HepG2 (cell line): ENCODE results near the gene SERPINF2. TPM values are rescaled to one million over a fixed set of nuclear protein-coding genes. Genes with fewer than 3 reads are reported as not detected.
A peak's percentile ranks its signal among the peaks of the same experiment; 100 is the strongest.

Experiments
- CEBPB ChIP-seq: IDR thresholded peaks from 2 replicates; pipeline ENCODE4 v1.6.1; 2011; ENCODE audit warnings: low read depth, low read length, improper control_type of control experiment, borderline replicate concordance
- FOSL2 ChIP-seq: sonication (generic); formaldehyde crosslinking; IDR thresholded peaks from 2 replicates; pipeline ENCODE4 v1.4.0; 2020; ENCODE audit warnings: missing genetic modification reagents
- FOXP1 ChIP-seq, 2 experiments: fragments of 450-650 bp in 1 of 2; IDR thresholded peaks; 2 replicates each; pipeline ENCODE4 v1.6.1; 2017 to 2018; ENCODE audit warnings: antibody characterized with exemption in 1 of 2
- HNRNPL ChIP-seq: fragments of 200-400 bp; formaldehyde crosslinking; IDR thresholded peaks from 2 replicates; pipeline ENCODE4 v1.6.1; 2017; ENCODE audit warnings: mild to moderate bottlenecking, low read depth, low read length
- JUN ChIP-seq: sonication (generic); formaldehyde crosslinking; IDR thresholded peaks from 2 replicates; pipeline ENCODE4 v1.4.0; 2020; ENCODE audit warnings: mild to moderate bottlenecking, missing genetic modification reagents
- KLF6 ChIP-seq: IDR thresholded peaks from 2 replicates; pipeline ENCODE4 v1.8.0; 2016; ENCODE audit warnings: missing biosample characterization, missing genetic modification reagents
- NR2F1 ChIP-seq, 2 experiments: fragments of 450-650 bp in 1 of 2; formaldehyde crosslinking in 1 of 2; IDR thresholded peaks; 2 replicates each; pipeline versions ENCODE4 v1.5.0 to v1.6.1; 2016 to 2020; ENCODE audit warnings: mild to moderate bottlenecking in 1 of 2, missing compliant biosample characterization in 1 of 2, missing genetic modification reagents in 1 of 2, moderate library complexity in 1 of 2
- RXRB ChIP-seq: IDR thresholded peaks from 2 replicates; pipeline ENCODE4 v1.6.1; 2016; ENCODE audit warnings: borderline replicate concordance, missing genetic modification reagents, missing compliant biosample characterization
- SMC3 ChIP-seq: IDR thresholded peaks from 2 replicates; pipeline ENCODE4 v1.6.1; 2011; ENCODE audit warnings: low read length, improper control_type of control experiment
- SNAPC2 ChIP-seq: sonication (generic); formaldehyde crosslinking; IDR thresholded peaks from 2 replicates; pipeline ENCODE4 v1.8.1; 2022; ENCODE audit warnings: mild to moderate bottlenecking, missing genetic modification reagents
- SRY ChIP-seq: sonication (generic); formaldehyde crosslinking; IDR thresholded peaks from 2 replicates; pipeline ENCODE4 v1.8.0; 2022; ENCODE audit warnings: mild to moderate bottlenecking, missing genetic modification reagents
- ZNF17 ChIP-seq: sonication (generic); formaldehyde crosslinking; IDR thresholded peaks from 2 replicates; pipeline ENCODE4 v1.5.0; 2020; ENCODE audit warnings: mild to moderate bottlenecking, missing genetic modification reagents
- ZNF614 ChIP-seq: IDR thresholded peaks from 2 replicates; pipeline ENCODE4 v1.6.1; 2018; ENCODE audit warnings: missing biosample characterization, missing genetic modification reagents, inconsistent platforms, borderline replicate concordance
- ZNF644 ChIP-seq: IDR thresholded peaks from 2 replicates; pipeline ENCODE4 v1.6.1; 2016; ENCODE audit warnings: low read depth
- ZNF672 ChIP-seq: sonication (generic); formaldehyde crosslinking; IDR thresholded peaks from 2 replicates; pipeline ENCODE4 v1.8.1; 2022; ENCODE audit warnings: missing genetic modification reagents
- ZNF772 ChIP-seq: sonication (generic); formaldehyde crosslinking; IDR thresholded peaks from 2 replicates; pipeline ENCODE4 v1.5.0; 2020; ENCODE audit warnings: mild to moderate bottlenecking, missing genetic modification reagents
- ZNF790 ChIP-seq: sonication (generic); formaldehyde crosslinking; IDR thresholded peaks from 2 replicates; pipeline ENCODE4 v1.8.0; 2022; ENCODE audit warnings: missing genetic modification reagents, mild to moderate bottlenecking, borderline replicate concordance
- polyA plus RNA-seq, 8 experiments: library from polyadenylated mRNA; depleted of rRNA in 3 of 8; stranded (reverse) in 7 of 8; unstranded in 1 of 8; fragments of >200 nt; fragmentation: Illumina TruSeq in 4 of 8; extraction: Trizol in 4 of 8; gene quantifications; 2 replicates each; pipeline versions ENCODE4 v1.2.1 to v1.2.3, GENCODE V29; 2011 to 2016; ENCODE audit warnings: low read depth in 4 of 8, missing spikeins in 1 of 8, mixed read lengths in 1 of 8; ENCODE audit not compliant: insufficient read depth in 1 of 8
- total RNA-seq, 5 experiments: library from RNA; depleted of rRNA; stranded (reverse); fragments of >200 nt; fragmentation: Illumina TruSeq; extraction: Trizol; gene quantifications; 2 replicates each; pipeline ENCODE4 v1.2.3, GENCODE V29; 2016; ENCODE audit warnings: low read depth in 1 of 5
- TF ChIP-seq, protein P1 (sequence below): sonication (generic); formaldehyde crosslinking; IDR thresholded peaks from 2 replicates; pipeline ENCODE4 v1.9.0; 2021; ENCODE audit warnings: missing genetic modification reagents, borderline replicate concordance
- TF ChIP-seq, protein P2 (sequence below): sonication (generic); formaldehyde crosslinking; IDR thresholded peaks from 2 replicates; pipeline ENCODE4 v1.4.0; 2020; ENCODE audit warnings: mild to moderate bottlenecking, missing genetic modification reagents
- TF ChIP-seq, protein P3 (sequence below): sonication (generic); formaldehyde crosslinking; IDR thresholded peaks from 2 replicates; pipeline ENCODE4 v1.4.0; 2020; ENCODE audit warnings: missing genetic modification reagents, borderline replicate concordance
- TF ChIP-seq, protein P4 (sequence below): sonication (generic); formaldehyde crosslinking; IDR thresholded peaks from 2 replicates; pipeline ENCODE4 v1.4.0; 2020; ENCODE audit warnings: missing genetic modification reagents
- TF ChIP-seq, protein P5 (sequence below): IDR thresholded peaks from 2 replicates; pipeline ENCODE4 v1.6.1; 2016; ENCODE audit warnings: low read depth, borderline replicate concordance
- TF ChIP-seq, protein P6 (sequence below): IDR thresholded peaks from 2 replicates; pipeline ENCODE4 v1.6.1; 2016

Gene SERPINF2
- total and polyA plus RNA-seq, 2 of the 13 experiments (the other 11 are each of a cell fraction or from before 2014, with no cell fraction given), result 309 to 548 TPM

DNA sequence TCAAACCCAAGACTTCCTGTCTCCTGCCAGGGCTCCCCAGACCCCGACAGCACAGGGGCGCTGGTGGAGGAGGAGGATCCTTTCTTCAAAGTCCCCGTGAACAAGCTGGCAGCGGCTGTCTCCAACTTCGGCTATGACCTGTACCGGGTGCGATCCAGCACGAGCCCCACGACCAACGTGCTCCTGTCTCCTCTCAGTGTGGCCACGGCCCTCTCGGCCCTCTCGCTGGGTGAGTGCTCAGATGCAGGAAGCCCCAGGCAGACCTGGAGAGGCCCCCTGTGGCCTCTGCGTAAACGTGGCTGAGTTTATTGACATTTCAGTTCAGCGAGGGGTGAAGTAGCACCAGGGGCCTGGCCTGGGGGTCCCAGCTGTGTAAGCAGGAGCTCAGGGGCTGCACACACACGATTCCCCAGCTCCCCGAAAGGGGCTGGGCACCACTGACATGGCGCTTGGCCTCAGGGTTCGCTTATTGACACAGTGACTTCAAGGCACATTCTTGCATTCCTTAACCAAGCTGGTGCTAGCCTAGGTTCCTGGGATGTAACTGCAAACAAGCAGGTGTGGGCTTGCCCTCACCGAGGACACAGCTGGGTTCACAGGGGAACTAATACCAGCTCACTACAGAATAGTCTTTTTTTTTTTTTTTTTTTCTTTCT, 27.3 kb downstream of the SERPINF2 start (continued):
- TF ChIP-seq, protein P1, sequence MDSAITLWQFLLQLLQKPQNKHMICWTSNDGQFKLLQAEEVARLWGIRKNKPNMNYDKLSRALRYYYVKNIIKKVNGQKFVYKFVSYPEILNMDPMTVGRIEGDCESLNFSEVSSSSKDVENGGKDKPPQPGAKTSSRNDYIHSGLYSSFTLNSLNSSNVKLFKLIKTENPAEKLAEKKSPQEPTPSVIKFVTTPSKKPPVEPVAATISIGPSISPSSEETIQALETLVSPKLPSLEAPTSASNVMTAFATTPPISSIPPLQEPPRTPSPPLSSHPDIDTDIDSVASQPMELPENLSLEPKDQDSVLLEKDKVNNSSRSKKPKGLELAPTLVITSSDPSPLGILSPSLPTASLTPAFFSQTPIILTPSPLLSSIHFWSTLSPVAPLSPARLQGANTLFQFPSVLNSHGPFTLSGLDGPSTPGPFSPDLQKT, result no peak
- TF ChIP-seq KLF6 (CRISPR knock-in tag) (no peak), ZNF614 (0 out of 2 replicates have a peak, but pooled peaks have one; percentile 37), NR2F1 (CRISPR knock-in tag; IDR thresholded peaks at IDR 0.05) (peak in 1 of 2 experiments; percentile 47; a peak in 1 of 4 replicates), ZNF790 (CRISPR knock-in tag) (no peak), SMC3 (peak; percentile 20; the same call in 1 of the 2 replicates), ZNF772 (CRISPR knock-in tag) (peak; percentile 39; the same call in 1 of the 2 replicates), FOSL2 (CRISPR knock-in tag) (peak; percentile 58), ZNF17 (CRISPR knock-in tag) (no peak), ZNF644 (CRISPR knock-in tag) (no peak), HNRNPL (peak; percentile 75; the same call in 1 of the 2 replicates), JUN (CRISPR knock-in tag) (no peak), CEBPB (no peak), SNAPC2 (CRISPR knock-in tag) (no peak), ZNF672 (CRISPR knock-in tag) (no peak), RXRB (peak; percentile 56), FOXP1 (IDR thresholded peaks at IDR 0.05) (no peak), FOXP1 (CRISPR knock-in tag; IDR thresholded peaks at IDR 0.05) (0 out of 2 replicates have a peak, but pooled peaks have one; percentile 41), SRY (no peak)
- TF ChIP-seq, protein P2, sequence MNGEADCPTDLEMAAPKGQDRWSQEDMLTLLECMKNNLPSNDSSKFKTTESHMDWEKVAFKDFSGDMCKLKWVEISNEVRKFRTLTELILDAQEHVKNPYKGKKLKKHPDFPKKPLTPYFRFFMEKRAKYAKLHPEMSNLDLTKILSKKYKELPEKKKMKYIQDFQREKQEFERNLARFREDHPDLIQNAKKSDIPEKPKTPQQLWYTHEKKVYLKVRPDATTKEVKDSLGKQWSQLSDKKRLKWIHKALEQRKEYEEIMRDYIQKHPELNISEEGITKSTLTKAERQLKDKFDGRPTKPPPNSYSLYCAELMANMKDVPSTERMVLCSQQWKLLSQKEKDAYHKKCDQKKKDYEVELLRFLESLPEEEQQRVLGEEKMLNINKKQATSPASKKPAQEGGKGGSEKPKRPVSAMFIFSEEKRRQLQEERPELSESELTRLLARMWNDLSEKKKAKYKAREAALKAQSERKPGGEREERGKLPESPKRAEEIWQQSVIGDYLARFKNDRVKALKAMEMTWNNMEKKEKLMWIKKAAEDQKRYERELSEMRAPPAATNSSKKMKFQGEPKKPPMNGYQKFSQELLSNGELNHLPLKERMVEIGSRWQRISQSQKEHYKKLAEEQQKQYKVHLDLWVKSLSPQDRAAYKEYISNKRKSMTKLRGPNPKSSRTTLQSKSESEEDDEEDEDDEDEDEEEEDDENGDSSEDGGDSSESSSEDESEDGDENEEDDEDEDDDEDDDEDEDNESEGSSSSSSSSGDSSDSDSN, result peak; percentile 42; the same call in 1 of the 2 replicates
- TF ChIP-seq, protein P3, sequence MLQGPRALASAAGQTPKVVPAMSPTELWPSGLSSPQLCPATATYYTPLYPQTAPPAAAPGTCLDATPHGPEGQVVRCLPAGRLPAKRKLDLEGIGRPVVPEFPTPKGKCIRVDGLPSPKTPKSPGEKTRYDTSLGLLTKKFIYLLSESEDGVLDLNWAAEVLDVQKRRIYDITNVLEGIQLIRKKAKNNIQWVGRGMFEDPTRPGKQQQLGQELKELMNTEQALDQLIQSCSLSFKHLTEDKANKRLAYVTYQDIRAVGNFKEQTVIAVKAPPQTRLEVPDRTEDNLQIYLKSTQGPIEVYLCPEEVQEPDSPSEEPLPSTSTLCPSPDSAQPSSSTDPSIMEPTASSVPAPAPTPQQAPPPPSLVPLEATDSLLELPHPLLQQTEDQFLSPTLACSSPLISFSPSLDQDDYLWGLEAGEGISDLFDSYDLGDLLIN (CRISPR knock-in tag), result no peak
- TF ChIP-seq, protein P4, sequence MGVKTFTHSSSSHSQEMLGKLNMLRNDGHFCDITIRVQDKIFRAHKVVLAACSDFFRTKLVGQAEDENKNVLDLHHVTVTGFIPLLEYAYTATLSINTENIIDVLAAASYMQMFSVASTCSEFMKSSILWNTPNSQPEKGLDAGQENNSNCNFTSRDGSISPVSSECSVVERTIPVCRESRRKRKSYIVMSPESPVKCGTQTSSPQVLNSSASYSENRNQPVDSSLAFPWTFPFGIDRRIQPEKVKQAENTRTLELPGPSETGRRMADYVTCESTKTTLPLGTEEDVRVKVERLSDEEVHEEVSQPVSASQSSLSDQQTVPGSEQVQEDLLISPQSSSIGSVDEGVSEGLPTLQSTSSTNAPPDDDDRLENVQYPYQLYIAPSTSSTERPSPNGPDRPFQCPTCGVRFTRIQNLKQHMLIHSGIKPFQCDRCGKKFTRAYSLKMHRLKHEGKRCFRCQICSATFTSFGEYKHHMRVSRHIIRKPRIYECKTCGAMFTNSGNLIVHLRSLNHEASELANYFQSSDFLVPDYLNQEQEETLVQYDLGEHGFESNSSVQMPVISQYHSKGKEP (CRISPR knock-in tag), result no peak
- TF ChIP-seq, protein P5, sequence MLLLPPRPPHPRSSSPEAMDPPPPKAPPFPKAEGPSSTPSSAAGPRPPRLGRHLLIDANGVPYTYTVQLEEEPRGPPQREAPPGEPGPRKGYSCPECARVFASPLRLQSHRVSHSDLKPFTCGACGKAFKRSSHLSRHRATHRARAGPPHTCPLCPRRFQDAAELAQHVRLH (CRISPR knock-in tag), result no peak
- TF ChIP-seq, protein P6, sequence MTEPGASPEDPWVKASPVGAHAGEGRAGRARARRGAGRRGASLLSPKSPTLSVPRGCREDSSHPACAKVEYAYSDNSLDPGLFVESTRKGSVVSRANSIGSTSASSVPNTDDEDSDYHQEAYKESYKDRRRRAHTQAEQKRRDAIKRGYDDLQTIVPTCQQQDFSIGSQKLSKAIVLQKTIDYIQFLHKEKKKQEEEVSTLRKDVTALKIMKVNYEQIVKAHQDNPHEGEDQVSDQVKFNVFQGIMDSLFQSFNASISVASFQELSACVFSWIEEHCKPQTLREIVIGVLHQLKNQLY (CRISPR knock-in tag), result no peak
